GM12873 (cell line): Measurements from ENCODE around the gene CBR1.

Experiments used
- TF ChIP-seq, protein P1 (sequence below): IDR thresholded peaks from 2 replicates; pipeline ENCODE4 v1.5.1; 2012; ENCODE audit warnings: low read depth, mild to moderate bottlenecking, moderate library complexity, low read length, control low read depth; ENCODE audit not compliant: insufficient read depth; ENCODE audit errors: missing control alignments

The CBR1 gene

GRCh38 chr21:36028127-36029069 lies 41.4 kb upstream of the CBR1 start:
- TF ChIP-seq, protein P1, sequence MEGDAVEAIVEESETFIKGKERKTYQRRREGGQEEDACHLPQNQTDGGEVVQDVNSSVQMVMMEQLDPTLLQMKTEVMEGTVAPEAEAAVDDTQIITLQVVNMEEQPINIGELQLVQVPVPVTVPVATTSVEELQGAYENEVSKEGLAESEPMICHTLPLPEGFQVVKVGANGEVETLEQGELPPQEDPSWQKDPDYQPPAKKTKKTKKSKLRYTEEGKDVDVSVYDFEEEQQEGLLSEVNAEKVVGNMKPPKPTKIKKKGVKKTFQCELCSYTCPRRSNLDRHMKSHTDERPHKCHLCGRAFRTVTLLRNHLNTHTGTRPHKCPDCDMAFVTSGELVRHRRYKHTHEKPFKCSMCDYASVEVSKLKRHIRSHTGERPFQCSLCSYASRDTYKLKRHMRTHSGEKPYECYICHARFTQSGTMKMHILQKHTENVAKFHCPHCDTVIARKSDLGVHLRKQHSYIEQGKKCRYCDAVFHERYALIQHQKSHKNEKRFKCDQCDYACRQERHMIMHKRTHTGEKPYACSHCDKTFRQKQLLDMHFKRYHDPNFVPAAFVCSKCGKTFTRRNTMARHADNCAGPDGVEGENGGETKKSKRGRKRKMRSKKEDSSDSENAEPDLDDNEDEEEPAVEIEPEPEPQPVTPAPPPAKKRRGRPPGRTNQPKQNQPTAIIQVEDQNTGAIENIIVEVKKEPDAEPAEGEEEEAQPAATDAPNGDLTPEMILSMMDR = peak; percentile 96

- TF ChIP-seq, protein P1 = no peak
Observed at GRCh38 chr21:36029309-36029708, 40.5 kb upstream of the CBR1 start.

DNA sequence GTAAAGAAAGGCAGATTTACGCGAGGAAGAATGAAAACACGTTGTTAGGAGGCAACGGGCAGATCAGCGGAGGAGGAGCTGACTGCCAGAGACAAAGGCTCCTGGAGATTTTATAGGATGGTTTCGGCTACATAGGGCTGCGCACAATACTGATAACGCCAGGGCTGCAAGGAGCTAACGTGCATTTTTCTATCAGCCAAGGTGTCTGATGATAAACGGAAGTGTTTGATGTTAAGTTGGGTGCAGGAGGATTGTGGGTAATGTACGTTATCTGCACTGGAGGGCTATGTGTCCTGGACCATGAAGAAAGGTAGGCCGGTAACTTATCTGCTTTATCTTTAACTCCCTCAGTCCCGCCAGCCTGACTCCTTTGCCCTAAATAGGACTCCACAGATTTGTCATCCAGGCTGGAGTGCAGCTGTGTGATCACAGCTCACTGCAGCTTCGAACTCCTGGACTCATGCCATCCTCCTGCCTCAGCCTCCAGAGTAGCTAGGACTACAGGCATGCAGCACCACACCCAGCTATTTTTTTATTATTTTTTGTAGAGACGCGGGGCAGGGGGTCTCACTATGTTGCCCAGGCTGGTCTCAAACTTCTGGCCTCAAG lies 39.1 kb upstream of the CBR1 start:
- TF ChIP-seq, protein P1 = no peak

GRCh38 chr21:36032647-36033406 lies 37.0 kb upstream of the CBR1 start:
- TF ChIP-seq, protein P1 = no peak

DNA sequence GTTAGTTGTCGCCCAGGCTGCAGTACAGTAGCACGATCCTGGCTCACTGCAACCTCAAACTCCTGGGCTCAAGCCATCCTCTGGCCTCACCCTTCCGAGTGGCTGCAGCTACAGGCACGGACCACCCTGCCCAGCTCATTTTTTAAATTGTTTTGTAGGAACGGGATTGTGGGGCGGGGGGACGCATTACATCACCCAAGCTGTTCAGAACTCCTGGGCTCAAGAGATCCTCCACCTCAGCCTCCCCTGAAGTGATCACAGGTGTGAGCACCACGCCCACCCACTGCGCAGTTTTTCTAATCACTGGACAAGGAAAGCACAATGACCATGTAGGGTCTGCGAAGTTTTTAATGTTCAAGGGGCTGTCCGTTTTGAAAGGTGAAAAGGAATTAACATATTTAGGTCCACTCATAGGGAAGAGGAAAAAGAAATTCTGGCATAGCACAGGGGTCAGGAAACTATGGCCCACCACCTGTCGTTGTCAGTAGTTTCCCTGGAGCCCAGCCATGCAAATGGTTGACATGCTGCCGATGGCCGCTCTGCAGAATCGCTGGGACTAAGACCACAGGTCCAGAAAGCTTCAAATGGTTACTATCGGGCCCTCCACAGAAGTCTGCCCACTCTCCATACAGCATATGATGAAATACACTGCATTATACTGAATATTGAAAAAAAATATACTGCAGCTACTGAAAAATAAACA lies 35.5 kb upstream of the CBR1 start:
- TF ChIP-seq, protein P1 = no peak

DNA sequence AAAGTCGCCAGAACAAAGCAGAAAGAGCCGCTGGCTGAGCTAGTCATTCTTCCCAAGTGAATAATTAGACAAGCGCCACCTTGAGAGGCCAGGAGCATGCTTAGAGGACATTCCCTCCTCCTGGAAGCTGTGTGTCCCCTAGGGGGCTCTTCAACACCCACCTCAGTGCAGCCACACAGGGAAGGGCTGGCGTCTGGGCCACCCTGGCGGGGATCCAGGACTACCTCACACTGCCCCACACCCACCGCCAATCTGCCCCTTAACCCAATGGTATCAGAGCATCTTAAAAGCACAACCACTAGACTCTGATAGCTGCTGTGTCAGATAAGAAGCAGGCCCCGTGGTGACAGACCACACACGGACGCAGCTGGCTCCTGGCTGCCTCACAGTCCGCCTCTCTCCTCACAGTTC lies 34.4 kb upstream of the CBR1 start:
- TF ChIP-seq, protein P1 = no peak
